Fibroblast of pulmonary artery (primary cell): Measurements from ENCODE around the gene MFAP3L.

Experiments used
- DNase-seq: peaks from one replicate; pipeline ENCODE4 v3.0.0-alpha.2; 2010; ENCODE audit warnings: low read depth
- H3K4me3 ChIP-seq: replicated peaks from 2 replicates; pipeline ENCODE4 v1.5.1; 2011; ENCODE audit warnings: low read depth, mild to moderate bottlenecking, control low read depth, low read length, moderate library complexity
- CTCF ChIP-seq: IDR thresholded peaks from 2 replicates; pipeline ENCODE4 v1.5.1; 2011; ENCODE audit warnings: mild to moderate bottlenecking, control low read depth, low read length, inconsistent platforms; ENCODE audit errors: missing control alignments

The MFAP3L gene

GRCh38 chr4:170004651-170005295 is 21.4 kb downstream of the MFAP3L start:
- no peak for TF ChIP-seq CTCF
- no peak overlapping the region for H3K4me3 ChIP-seq
- DNase-seq, result no peak

- no peak for TF ChIP-seq CTCF
- DNase-seq, result no peak
- H3K4me3 ChIP-seq, result no peak overlapping the region
Measured at GRCh38 chr4:170003071-170004070, 22.8 kb downstream of the MFAP3L start.

- no peak overlapping the region for H3K4me3 ChIP-seq
- no peak for TF ChIP-seq CTCF
- DNase-seq, result no peak
Measured at GRCh38 chr4:170001745-170002267, 24.4 kb downstream of the MFAP3L start.

GRCh38 chr4:170001011-170001744 is 25.0 kb downstream of the MFAP3L start:
- no peak overlapping the region for H3K4me3 ChIP-seq
- no peak for DNase-seq
- no peak for TF ChIP-seq CTCF

GRCh38 chr4:169999923-170000322 is 26.3 kb downstream of the MFAP3L start:
- no peak for DNase-seq
- no peak overlapping the region for H3K4me3 ChIP-seq
- no peak for TF ChIP-seq CTCF

- no peak for DNase-seq
Measured at GRCh38 chr4:169998981-169999380, 27.2 kb downstream of the MFAP3L start.

More at GRCh38 chr4:169998981-169999380, 27.2 kb downstream of the MFAP3L start:
- no peak for TF ChIP-seq CTCF
- H3K4me3 ChIP-seq, result no peak overlapping the region
